ENCODE results near the gene PCK1.

PCK1 gene

GRCh38 chr20:57608516-57608915 lies 47.6 kb downstream of the PCK1 start:
- DNase-seq (ENCODE audit: low read depth) = no peak

- DNase-seq (ENCODE audit: low read depth) = no peak
These were observed 48.4 kb downstream of the PCK1 start for GRCh38 chr20:57609086-57609841.

DNA sequence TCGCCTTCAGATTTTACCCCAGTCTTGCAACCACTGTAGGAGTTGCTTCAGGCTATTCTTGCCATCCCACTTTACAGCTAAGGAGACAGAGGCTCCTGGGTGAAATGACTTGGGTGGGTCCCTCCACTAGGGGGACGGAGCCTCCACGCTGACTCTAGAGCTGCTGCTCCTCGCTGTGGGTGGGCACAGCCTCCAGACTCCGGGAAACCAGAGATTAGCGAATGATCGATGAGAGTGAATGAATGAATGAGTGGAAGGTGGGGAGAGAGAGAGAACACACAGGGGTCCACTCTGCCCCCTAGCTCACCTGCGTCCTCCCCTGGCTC lies 48.9 kb downstream of the PCK1 start:
- no peak for DNase-seq (ENCODE audit: low read depth)

DNA sequence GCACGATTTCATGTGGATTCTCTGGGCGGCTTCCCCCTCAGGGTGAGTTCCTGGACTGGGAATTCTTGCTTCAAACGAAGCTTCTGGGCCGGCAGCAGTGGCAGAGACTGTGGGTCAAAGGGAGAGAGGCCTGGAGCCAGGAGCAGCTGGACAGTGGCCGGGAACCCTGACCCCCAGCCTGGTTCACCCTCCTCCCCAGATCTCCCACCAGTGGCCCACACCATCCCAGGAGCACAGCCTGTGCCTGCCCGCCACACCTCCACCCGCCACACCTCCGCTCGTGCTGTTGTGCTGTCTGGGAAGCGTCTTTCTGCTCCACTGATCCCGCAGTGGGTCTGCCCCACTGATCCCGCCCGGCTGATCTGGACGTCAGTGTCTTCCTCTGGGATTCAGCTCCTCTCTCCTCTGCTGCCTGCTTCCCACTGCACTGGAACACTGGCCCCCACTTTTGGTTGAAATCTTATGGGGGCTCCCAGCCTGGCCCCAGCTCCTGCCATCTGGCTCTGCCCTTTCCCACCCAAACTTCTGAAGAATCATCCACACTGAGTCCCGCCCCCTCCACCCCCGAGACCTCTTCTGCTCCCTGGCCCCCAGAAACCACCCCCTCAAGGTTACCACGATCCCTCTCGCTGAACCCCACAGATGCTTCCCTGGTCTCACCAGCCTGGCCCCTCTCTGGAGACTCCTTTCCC lies 49.5 kb downstream of the PCK1 start:
- no peak for DNase-seq (ENCODE audit: low read depth)

DNA sequence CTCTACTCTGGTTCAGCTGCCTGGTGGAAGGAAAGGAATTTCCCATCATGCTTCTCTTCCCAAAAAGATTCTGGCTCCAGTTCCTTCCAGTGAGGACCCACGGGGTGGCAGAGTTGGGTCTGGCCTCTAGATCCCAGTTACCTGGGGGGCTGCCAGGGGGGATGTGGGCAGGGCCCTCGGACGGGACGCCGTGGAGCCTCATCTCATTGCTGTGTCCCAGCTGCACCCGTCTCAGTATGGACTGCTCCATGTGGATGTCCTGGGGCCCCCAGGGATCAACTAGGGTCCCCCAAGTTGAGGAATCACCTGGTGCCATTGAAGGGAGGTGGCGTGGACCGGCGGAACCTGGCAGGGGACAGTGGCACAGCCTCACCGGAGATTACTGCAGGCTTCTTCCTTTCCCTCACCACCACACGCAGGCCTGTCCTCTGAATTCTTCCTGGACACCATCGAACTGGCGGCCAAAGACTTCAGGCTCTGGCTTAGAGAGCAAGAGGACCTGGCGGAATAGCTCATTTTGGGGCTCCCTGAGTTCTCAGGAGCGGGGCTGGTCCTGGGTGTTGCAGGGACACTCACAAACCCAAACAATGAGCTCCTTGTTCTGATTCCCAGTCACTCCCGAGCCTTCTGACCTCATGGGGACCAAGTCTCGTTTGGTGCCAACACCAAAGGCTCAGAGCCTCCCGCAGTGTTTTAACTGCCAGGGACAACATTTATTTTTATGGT lies 50.8 kb downstream of the PCK1 start:
- DNase-seq (ENCODE audit: low read depth) = no peak

DNA sequence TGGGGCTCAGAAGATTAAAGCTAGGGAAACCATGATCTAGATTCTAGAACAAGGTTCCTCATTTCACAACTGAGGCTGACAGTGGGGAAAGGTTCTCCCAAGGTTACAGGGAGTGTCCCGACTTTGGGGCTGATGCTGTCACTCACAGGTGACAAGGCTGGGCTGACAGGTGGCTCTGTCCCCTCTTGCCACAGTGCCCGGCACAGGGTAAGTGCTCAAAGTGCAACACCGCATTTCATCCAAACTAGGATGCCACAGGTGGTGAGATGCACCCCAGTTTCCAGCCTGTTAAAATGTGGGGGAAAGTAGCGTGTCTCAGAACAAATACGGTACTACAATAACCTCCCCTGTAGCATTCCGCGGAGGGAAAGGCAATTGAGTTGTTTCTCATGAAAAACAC lies 51.5 kb downstream of the PCK1 start:
- DNase-seq (ENCODE audit: low read depth) = no peak

DNA sequence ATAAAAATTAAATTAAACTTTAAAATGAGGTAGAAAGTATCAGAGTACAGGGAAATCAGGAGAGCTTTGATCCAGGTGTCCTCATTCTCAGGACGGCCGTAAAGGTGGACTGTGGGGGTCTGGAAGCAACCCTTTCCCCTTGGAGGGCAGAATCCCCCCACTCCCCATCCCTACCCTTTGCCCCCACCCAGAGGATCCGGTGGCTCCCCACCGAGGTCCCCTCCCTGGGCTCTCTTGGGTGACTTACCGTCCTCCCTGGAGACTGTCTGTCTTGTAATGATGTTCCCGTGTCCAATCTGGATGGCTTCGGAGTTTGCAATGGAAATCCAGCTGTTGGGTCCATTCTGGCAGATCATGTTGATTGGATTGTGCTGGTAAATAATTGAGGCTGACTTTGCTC lies 52.0 kb downstream of the PCK1 start:
- no peak for DNase-seq (ENCODE audit: low read depth)

- no peak for DNase-seq (ENCODE audit: low read depth)
These were observed 52.6 kb downstream of the PCK1 start for GRCh38 chr20:57613481-57613921.

DNA sequence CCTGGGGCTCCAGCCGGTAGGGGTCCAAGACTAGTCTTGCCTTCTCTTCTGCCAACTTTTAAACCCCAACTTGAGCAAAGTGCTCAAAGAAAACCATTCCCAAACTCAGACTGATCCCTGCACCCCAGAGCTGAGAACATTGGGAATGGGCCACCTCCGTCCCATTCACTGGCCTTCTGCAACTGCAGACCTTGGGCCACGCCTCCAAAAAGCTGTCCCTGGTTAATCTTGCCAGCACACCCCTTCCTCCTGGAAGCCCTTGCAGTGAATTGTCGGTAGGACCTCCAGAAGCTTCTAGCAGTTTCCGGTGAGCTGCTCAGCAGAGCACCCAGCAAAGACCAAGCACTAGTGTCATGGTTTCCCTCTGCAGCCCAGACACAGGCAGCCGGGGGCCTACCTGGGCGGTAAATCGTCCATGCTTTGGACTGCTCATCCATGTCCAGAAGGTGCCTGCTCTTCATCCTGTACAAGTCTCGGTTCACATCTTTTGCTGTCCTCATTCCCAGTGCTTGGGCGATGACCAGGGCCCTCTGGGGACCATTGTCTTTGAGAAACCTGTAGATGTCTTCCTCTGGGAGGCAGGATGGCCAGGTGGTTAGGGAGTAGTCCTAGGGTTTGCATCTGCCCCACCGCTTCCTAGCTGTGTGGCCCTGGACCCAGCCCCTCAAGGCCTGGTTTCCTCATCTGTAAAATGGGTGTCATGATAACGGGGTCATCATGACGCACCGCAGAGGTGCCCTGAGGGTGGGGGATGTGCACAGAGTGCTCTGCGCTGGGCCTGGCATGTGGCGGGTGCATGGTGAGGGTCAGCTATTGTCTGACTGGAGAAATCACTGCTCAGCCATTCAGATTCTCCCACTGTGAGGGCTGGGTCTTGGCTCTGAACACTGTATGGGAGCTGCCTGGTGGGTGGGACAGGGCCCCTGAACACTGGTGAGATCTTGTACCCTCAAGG lies 53.9 kb downstream of the PCK1 start:
- DNase-seq (ENCODE audit: low read depth) = no peak

GRCh38 chr20:57615445-57615811 lies 54.5 kb downstream of the PCK1 start:
- no peak for DNase-seq (ENCODE audit: low read depth)

GRCh38 chr20:57616143-57616951 lies 55.4 kb downstream of the PCK1 start:
- no peak for DNase-seq (ENCODE audit: low read depth)

- no peak for DNase-seq (ENCODE audit: low read depth)
These were observed 56.3 kb downstream of the PCK1 start for GRCh38 chr20:57617079-57617795.
